MM.1S (cell line): ENCODE data around the gene PIK3C3.

Source experiments
- EZH2 ChIP-seq: fragments of 300-600 bp; sonication (generic); optimal IDR thresholded peaks from 2 replicates; pipeline ENCODE3; 2017; ENCODE audit warnings: low read depth, mild to moderate bottlenecking, antibody characterized with exemption, low read length, mixed read lengths
- TF ChIP-seq, protein P1 (sequence below): fragments of 300-600 bp; sonication (generic); IDR thresholded peaks from 2 replicates; pipeline ENCODE4 v1.5.1; 2016; ENCODE audit warnings: antibody characterized with exemption, low read length, mixed read lengths

DNA sequence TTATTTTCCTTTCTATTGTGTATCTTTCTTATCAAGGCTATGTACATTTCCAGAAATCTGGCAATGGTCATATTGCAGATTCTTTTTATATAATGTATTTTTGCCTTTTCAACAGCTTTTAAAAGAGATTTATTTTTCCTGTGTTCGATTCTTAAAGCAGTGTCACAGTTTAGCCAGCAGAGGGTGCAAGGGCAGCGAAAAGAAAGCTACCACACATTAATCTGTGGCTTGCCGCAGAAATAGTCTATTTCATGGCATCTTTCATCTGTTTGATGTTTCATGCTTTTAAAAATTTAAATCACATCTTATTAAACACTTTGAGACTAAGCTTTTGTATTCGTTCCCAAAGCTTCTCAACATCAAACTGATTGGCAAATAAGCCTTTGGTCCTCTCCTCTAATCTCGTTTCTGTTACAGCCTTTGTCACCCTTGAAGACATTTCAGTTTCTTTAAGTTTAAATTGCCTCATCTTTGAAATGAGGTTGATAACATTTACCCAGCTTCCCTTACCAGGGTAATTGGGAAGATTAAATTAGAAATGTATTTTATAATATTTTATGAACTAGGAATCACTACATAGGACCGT lies 73.3 kb downstream of the PIK3C3 start:
- TF ChIP-seq, protein P1, sequence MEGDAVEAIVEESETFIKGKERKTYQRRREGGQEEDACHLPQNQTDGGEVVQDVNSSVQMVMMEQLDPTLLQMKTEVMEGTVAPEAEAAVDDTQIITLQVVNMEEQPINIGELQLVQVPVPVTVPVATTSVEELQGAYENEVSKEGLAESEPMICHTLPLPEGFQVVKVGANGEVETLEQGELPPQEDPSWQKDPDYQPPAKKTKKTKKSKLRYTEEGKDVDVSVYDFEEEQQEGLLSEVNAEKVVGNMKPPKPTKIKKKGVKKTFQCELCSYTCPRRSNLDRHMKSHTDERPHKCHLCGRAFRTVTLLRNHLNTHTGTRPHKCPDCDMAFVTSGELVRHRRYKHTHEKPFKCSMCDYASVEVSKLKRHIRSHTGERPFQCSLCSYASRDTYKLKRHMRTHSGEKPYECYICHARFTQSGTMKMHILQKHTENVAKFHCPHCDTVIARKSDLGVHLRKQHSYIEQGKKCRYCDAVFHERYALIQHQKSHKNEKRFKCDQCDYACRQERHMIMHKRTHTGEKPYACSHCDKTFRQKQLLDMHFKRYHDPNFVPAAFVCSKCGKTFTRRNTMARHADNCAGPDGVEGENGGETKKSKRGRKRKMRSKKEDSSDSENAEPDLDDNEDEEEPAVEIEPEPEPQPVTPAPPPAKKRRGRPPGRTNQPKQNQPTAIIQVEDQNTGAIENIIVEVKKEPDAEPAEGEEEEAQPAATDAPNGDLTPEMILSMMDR, result peak; percentile 74
- no peak for TF ChIP-seq EZH2
